Left hindlimb (tissue), 1 donor: Measurements from ENCODE around the gene KRTAP10-1.
"Not testable (repeated sequence)": the region's sequence is repeated elsewhere in the genome, so short reads cannot be mapped to it uniquely, and the experiment has no call there.

Experiments
- DNase-seq: peaks from one replicate; pipeline ENCODE4 v3.0.0-alpha.2; 2018

The KRTAP10-1 gene

DNA sequence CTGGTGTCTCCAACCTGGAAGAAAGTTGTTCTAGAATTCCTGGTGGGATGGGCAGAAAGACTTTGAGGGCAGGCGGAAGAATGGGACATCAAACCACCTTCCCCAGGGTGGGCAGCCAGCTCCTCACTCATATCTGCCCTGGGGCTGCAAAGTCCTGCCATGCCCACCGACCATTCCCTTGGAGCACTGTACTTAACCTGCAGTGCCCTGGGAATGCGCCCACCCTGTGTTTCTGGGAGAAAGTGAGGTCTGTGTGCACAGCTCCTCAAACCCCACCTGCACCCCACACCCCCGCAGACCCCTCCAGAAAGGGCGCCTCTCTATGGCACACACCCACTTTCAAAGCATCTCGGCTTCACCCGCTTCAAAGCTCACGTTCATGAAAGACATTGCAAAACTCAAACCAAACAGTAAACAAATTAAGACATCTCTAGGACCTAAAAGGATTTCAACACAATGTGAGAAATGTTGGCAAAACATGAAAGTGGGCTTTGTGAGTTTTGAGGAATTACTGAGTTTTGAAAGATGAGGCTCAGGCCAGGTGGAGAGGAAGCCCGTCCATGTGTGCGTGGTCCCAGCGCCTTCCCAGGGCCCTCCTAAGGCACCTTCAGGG is 25.1 kb downstream of the KRTAP10-1 start:
- no peak for DNase-seq

DNA sequence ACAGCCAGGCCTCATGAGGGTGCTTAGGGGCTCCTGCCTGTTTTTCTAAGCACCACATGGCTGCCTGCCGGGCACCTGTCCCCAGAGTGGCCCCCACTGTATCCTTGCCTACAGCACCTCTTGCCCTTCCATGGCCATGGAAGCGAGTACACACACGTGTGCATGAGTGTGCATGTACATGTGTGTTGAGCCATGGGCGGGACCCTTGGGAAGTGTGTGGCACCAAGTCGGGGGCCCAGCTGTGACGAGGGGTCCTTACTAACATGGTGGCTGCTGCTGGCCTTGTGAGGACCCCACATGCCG is 25.8 kb downstream of the KRTAP10-1 start:
- DNase-seq, result no peak

- DNase-seq, result no peak
Observed at GRCh38 chr21:44513389-44514217, 26.4 kb downstream of the KRTAP10-1 start.

GRCh38 chr21:44512496-44513388 is 27.3 kb downstream of the KRTAP10-1 start:
- no peak for DNase-seq

- DNase-seq, result no peak
Observed at GRCh38 chr21:44511938-44512275, 28.1 kb downstream of the KRTAP10-1 start.

- DNase-seq, result no peak
Observed at GRCh38 chr21:44511219-44511937, 28.6 kb downstream of the KRTAP10-1 start.

DNA sequence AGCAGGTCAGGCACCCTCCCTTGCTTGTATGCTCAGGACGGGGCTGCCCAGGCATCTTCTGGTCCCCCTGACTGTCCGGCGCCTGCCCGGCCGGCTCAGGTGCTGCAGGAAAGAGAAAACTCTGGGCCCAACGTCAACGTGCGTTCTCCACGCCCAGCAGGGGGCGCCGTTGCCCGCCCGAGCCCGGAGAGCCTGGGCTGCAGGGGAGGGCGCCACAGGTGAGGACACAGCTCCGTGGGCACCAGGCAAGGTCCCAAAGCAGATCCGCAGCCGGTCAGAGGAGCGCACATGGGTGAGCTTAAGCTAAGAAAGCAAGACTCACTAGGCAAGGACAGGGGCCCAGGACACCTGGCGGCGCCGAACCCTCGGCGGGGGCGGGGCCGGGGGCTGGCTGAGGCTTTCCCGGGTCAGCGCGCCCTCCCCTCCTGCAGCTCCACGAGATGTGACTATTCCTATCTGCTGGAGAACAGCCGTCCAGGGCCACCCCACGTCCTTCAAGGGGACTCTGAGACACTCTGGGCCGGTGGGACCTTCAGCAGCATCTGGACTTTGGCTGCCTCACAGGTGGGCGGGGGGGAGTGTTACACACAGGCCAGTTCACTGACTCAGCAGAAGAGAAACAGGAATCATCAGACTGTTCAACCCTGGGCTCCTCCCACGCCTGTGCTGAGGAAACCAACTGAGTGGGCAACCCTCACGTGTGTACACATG is 29.3 kb downstream of the KRTAP10-1 start:
- DNase-seq, result no peak

DNA sequence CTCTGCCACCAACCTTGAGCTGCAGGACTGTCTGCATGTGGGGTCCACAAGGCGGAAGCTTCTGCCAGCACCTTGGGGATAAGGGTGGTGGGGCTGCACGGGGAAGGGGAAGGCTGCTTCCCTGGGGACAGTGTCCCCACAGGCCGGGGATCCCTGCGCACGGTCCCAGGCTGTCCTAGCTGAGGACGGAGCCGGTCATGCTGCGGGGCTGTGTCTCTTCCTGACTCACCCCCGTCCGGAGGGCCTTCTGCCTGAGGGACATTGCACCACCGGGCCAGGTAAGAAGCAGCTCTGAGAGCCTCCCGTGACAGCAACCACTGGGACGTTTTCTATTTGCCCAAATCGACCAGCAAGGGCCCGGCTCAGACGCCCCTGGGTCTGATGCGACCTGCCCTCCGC is 29.9 kb downstream of the KRTAP10-1 start:
- DNase-seq, result no peak

- no peak for DNase-seq
Observed at GRCh38 chr21:44509539-44509938, 30.5 kb downstream of the KRTAP10-1 start.

DNA sequence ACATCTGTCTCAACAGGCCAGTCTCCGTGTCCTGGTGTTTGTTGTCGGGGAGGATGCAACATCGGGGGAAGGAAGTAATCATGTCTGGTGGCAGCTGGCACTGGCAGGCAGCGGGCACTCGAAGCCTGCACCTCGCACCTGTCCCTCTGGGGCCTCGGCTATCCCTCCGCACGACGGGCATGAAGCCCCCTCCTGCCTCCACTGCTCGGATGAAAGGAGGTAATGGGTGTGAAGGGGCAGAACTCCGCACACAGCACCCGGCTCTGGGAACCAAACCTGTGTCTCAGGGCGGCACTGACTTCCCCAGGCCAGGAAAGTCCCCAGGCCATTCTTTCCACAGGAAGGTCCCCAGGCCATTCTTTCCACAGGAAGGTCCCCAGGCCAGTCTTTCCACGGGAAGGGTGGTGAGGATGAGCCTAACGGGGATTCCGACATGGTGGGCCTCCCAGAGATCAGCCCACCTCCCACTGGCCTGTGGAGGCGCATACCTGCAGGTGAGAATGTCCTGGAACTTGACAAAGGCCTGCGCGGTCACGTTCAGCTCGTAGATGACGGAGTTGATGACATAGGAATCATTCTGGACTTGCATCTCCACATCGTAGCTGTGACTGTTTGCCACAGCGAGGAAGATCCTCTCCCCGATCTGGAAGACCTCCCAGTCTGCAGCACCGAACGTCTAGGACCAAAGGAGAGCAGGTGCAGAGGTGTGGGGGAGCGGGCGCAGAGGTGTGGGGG is 31.1 kb downstream of the KRTAP10-1 start:
- no peak for DNase-seq

DNA sequence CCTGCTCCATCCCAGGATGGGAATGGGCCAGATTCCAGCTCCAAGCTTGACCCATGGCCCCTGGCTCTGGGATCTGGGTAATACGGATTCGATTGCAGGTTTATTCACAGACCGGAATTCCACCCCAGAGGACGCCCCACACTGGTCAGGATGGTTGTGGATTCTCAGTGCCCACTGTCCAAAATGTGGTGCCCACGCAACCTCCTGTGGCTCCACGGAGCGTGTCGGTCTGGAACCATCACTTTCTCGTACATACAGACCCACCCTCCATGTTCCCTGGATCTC is 31.6 kb downstream of the KRTAP10-1 start:
- no peak for DNase-seq

GRCh38 chr21:44507673-44508425 is 32.1 kb downstream of the KRTAP10-1 start:
- no peak for DNase-seq

DNA sequence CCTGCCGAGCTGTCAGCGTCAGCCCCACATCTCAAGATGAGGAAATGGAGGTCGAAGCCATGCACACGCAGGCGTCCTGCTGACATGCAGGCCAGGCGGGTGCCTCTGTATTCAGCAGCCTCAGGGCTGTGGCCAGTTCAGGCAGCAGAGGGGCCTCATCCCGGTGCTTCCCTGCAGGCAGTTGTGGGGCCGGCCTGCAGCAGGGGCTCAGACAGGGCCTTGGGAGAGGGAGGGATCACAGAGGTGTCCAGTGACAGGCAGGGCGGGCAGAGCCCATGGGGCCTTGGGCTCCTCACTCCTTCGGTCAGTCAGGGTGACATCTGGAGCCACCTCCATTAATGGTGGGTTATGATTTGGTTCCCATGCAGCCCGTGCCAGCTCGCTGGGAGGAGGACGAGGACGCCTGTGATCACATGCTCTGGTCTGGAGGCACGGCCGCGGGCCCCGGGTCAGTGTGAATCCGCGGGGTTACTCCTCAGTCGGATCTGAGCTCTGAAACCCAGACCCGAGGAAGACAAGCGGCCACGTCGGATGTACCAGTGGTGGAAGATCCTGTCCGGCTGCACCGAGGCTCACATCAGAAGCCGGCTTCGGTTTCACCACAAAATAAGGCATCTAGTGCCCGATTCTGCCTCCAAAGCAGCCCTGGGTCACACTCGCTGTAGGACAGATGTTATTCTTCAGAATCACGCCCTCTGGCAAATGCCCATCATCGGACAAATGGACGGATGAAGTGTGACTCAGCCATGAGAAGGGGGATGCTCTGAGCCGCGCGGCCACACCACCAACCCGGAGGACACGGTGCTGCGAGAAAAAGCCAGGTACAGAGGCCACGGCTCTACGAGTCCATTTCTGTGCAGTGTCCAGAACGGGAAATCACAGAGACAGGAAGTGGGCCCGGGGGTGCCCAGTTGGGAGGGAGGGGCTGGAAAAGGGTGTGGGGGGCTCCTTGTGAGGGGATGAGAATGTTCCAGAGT is 33.4 kb downstream of the KRTAP10-1 start:
- no peak for DNase-seq

DNA sequence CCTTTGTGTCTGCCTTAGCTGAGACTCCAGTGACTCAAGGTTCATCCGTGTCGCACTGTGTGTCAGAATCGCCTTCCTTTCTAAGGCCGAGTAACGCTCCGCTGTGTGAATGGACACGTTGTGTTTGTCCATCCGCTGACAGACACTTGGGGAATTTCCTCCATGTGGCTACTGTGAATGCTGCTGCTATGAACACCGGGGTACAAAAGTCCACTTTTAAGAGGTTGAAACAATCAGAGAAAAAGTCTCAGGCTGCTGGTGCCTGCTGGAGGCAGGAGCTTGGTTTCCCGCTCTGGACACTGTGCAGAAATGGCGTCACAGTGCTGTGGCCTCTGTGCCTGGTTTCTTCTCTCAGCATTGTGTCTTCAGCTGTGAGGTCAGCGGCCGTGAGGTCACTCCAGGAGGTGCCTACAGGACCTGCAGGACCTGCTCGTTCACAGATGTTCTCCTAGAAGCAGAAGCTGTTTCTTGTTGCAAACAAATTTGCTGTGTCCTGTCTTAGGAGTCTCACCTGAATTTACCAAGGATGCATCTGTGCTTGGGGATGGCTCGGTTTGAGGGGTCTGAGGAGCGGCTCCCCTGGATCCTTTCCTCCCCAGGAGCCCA is 34.2 kb downstream of the KRTAP10-1 start:
- DNase-seq, result no peak

- no peak for DNase-seq
Observed at GRCh38 chr21:44503901-44504399, 36.0 kb downstream of the KRTAP10-1 start.

- DNase-seq, result not testable (repeated sequence)
Observed at GRCh38 chr21:44503006-44503889, 36.7 kb downstream of the KRTAP10-1 start.

- DNase-seq, result no peak
Observed at GRCh38 chr21:44502171-44502958, 37.6 kb downstream of the KRTAP10-1 start.
